Stimulated activated CD4-positive, alpha-beta T cell treated with anti-CD3 and anti-CD28 coated beads, TNF-alpha, amount 100 ng/mL, for 48 hours (primary cell): ENCODE results near the gene PRKAR2A.
"Not testable (repeated sequence)": the region's sequence is repeated elsewhere in the genome, so short reads cannot be mapped to it uniquely, and the experiment has no call there.

Source experiments
- DNase-seq, 3 donors: peaks; one replicate each; pipeline ENCODE4 v3.0.0-alpha.2; 2020; ENCODE audit warnings: low read depth in 3 of 3

Gene PRKAR2A

GRCh38 chr3:48733752-48734518, 113.7 kb downstream of the PRKAR2A start:
- DNase-seq: not testable (repeated sequence)

GRCh38 chr3:48727511-48727910, 120.2 kb downstream of the PRKAR2A start:
- DNase-seq: no peak

GRCh38 chr3:48725185-48725855, 122.4 kb downstream of the PRKAR2A start:
- DNase-seq: not testable (repeated sequence)

GRCh38 chr3:48723725-48724124, 123.9 kb downstream of the PRKAR2A start:
- no peak for DNase-seq

- DNase-seq: not testable (repeated sequence)
Observed at GRCh38 chr3:48723293-48723692, 124.4 kb downstream of the PRKAR2A start.

- DNase-seq: peak; percentile 98 to 99 (median 99)
Observed at GRCh38 chr3:48716982-48717746, 130.5 kb downstream of the PRKAR2A start, which contains the start of gene IP6K2. IP6K2 (minus strand) TSS chr3:48717221; CDS start chr3:48695291, 21,930 bp downstream.

- no peak for DNase-seq
Observed at GRCh38 chr3:48716508-48716981, 131.1 kb downstream of the PRKAR2A start.

- no peak for DNase-seq
Observed at GRCh38 chr3:48715174-48715800, 132.4 kb downstream of the PRKAR2A start.

- no peak for DNase-seq
Observed at GRCh38 chr3:48711727-48712126, 135.9 kb downstream of the PRKAR2A start.

GRCh38 chr3:48709051-48709461, 138.6 kb downstream of the PRKAR2A start:
- no peak for DNase-seq

GRCh38 chr3:48708481-48708889, 139.2 kb downstream of the PRKAR2A start:
- DNase-seq: no peak

- DNase-seq: no peak
Observed at GRCh38 chr3:48707157-48707556, 140.5 kb downstream of the PRKAR2A start.

- no peak for DNase-seq
Observed at GRCh38 chr3:48702320-48702920, 145.3 kb downstream of the PRKAR2A start.

- no peak for DNase-seq
Observed at GRCh38 chr3:48700731-48701405, 146.8 kb downstream of the PRKAR2A start.

GRCh38 chr3:48698891-48699290, 148.8 kb downstream of the PRKAR2A start:
- DNase-seq: no peak

- DNase-seq: no peak
Observed at GRCh38 chr3:48697952-48698351, 149.7 kb downstream of the PRKAR2A start.

- DNase-seq: no peak
Observed at GRCh38 chr3:48696601-48697000, 151.1 kb downstream of the PRKAR2A start.
